ENCODE results near the gene ACTG1.

Gene ACTG1

GRCh38 chr17:81512562-81513371 is at the start of gene ACTG1:
TSS of gene ACTG1 (minus strand) at chr17:81512799. CDS start at chr17:81512354, 445 bp downstream.
- DNase-seq: peak; percentile 95

- DNase-seq: no peak
Measured at GRCh38 chr17:81561494-81561885, 48.9 kb upstream of the ACTG1 start.

- no peak for DNase-seq
Measured at GRCh38 chr17:81558941-81559806, 46.6 kb upstream of the ACTG1 start.

GRCh38 chr17:81558115-81558468 is 45.5 kb upstream of the ACTG1 start:
- DNase-seq: no peak

- no peak for DNase-seq
Measured at GRCh38 chr17:81557276-81558114, 44.9 kb upstream of the ACTG1 start.

- no peak for DNase-seq
Measured at GRCh38 chr17:81556863-81557262, 44.3 kb upstream of the ACTG1 start.

GRCh38 chr17:81556175-81556691 is 43.6 kb upstream of the ACTG1 start:
- no peak for DNase-seq

- DNase-seq: peak; percentile 76
Measured at GRCh38 chr17:81553616-81554181, 41.1 kb upstream of the ACTG1 start.

GRCh38 chr17:81553018-81553615 is 40.5 kb upstream of the ACTG1 start:
- DNase-seq: peak; percentile 91

- DNase-seq: peak; percentile 88
Measured at GRCh38 chr17:81552244-81553017, 39.8 kb upstream of the ACTG1 start, which contains the start of gene FAAP100. TSS of gene FAAP100 (minus strand) at chr17:81552353. CDS start at chr17:81552330, 23 bp downstream.

- peak; percentile 36 for DNase-seq
Measured at GRCh38 chr17:81551458-81552243, 39.1 kb upstream of the ACTG1 start.

GRCh38 chr17:81550830-81551457 is 38.3 kb upstream of the ACTG1 start:
- no peak for DNase-seq

GRCh38 chr17:81550285-81550684 is 37.7 kb upstream of the ACTG1 start:
- DNase-seq: no peak

GRCh38 chr17:81549826-81550225 is 37.2 kb upstream of the ACTG1 start:
- no peak for DNase-seq

- DNase-seq: no peak
Measured at GRCh38 chr17:81549031-81549557, 36.5 kb upstream of the ACTG1 start.

GRCh38 chr17:81547614-81547982 is 35.0 kb upstream of the ACTG1 start:
- DNase-seq: no peak

- DNase-seq: no peak
Measured at GRCh38 chr17:81546906-81547613, 34.5 kb upstream of the ACTG1 start.

GRCh38 chr17:81545160-81545949 is 32.8 kb upstream of the ACTG1 start:
- DNase-seq: no peak
